Calu3 (cell line): ENCODE results near the gene KCNJ15. TPM values are rescaled to one million over a fixed set of nuclear protein-coding genes. Genes with fewer than 3 reads are reported as not detected.

Experiments used
- BruUV-seq: library from RNA; stranded (reverse); fragments of 400-500 nt; replicated peaks from 2 replicates; lab custom pipeline; 2021; lab: Mats Ljungman, UMichigan
- CTCF ChIA-PET: fragments of 300-600 bp; sonication (Branson Sonifier 250); formaldehyde crosslinking; loops from one replicate; lab custom pipeline; 2022; ENCODE audit warnings: antibody characterized with exemption; lab: Charles Lee
- DNase-seq: peaks from one replicate; pipeline ENCODE4 v3.0.0; 2022
- H3K27ac Mint-ChIP-seq: one replicate; pipeline ENCODE4 v1.8.0; 2022; ENCODE audit warnings: mixed read lengths; ENCODE audit not compliant: unreplicated experiment
- H3K27me3 Mint-ChIP-seq: one replicate; pipeline ENCODE4 v1.8.0; 2022; ENCODE audit warnings: mixed read lengths; ENCODE audit not compliant: unreplicated experiment
- H3K36me3 Mint-ChIP-seq: one replicate; pipeline ENCODE4 v1.8.0; 2022; ENCODE audit warnings: mild to moderate bottlenecking, moderate library complexity, mixed read lengths; ENCODE audit not compliant: insufficient read depth, unreplicated experiment
- H3K4me1 Mint-ChIP-seq: one replicate; pipeline ENCODE4 v1.8.0; 2022; ENCODE audit warnings: mild to moderate bottlenecking, low read depth, mixed read lengths; ENCODE audit not compliant: unreplicated experiment
- H3K4me3 Mint-ChIP-seq: one replicate; pipeline ENCODE4 v1.8.0; 2022; ENCODE audit warnings: mild to moderate bottlenecking, low read depth, moderate library complexity, mixed read lengths; ENCODE audit not compliant: unreplicated experiment
- H3K9me3 Mint-ChIP-seq: one replicate; pipeline ENCODE4 v1.8.0; 2022; ENCODE audit warnings: low read depth, mixed read lengths; ENCODE audit not compliant: unreplicated experiment
- CTCF ChIP-seq: fragments of 200-600 bp; IDR thresholded peaks from one replicate; pipeline ENCODE4 v1.8.0; 2022; ENCODE audit warnings: antibody characterized with exemption; ENCODE audit not compliant: unreplicated experiment
- intact Hi-C: fragments of 100-400 bp; cut with micrococcal nuclease; formaldehyde crosslinking; loops from one replicate; pipeline ENCODE4 v1.10.0; 2022; ENCODE audit not compliant: unreplicated experiment
- total RNA-seq: library from RNA; stranded (reverse); gene quantifications from 2 replicates; pipeline ENCODE4 v1.2.3, GENCODE V29; 2022

The KCNJ15 gene
- total RNA-seq, 1 experiment from 2014 or later, result 48.0 TPM

GRCh38 chr21:38293765-38294164 is 37.0 kb downstream of the KCNJ15 start:
- intact Hi-C loops, result no loop called here
- Mint-ChIP-seq H3K36me3 (peaks cover 6% of the 10 kb centered on the region), H3K4me3 (no peak overlapping the region), H3K4me1 (peaks cover 10% of the 10 kb centered on the region), H3K27ac (no peak overlapping the region), H3K27me3 (no peaks in the 10 kb centered on the region), H3K9me3 (no peaks in the 10 kb centered on the region)
- CTCF ChIA-PET, result interaction anchor here (0.8 kb wide), 1 partner anchor 123 kb away, joined by 4 read pairs; no protein-coding TSS in a partner anchor
- DNase-seq, result no peak
- TF ChIP-seq CTCF, result no peak
- no TSS peak for BruUV-seq

- Mint-ChIP-seq H3K36me3 (peaks cover 10% of the 10 kb centered on the region), H3K27ac (no peak overlapping the region), H3K4me3 (no peak overlapping the region), H3K9me3 (no peaks in the 10 kb centered on the region), H3K27me3 (no peaks in the 10 kb centered on the region), H3K4me1 (peaks cover 10% of the 10 kb centered on the region)
- CTCF ChIA-PET, result no interaction called here
- BruUV-seq, result no TSS peak
- TF ChIP-seq CTCF, result no peak
- intact Hi-C loops, result no loop called here
- no peak for DNase-seq
Observed at GRCh38 chr21:38294609-38295008, 37.8 kb downstream of the KCNJ15 start.

GRCh38 chr21:38295997-38296764 is 39.4 kb downstream of the KCNJ15 start:
- TF ChIP-seq CTCF, result no peak
- H3K4me1 Mint-ChIP-seq, result peaks cover 10% of the 10 kb centered on the region
- no peak for DNase-seq
- CTCF ChIA-PET, result no interaction called here
- H3K27ac Mint-ChIP-seq, result no peak overlapping the region
- no peaks in the 10 kb centered on the region for H3K9me3 Mint-ChIP-seq
- BruUV-seq, result no TSS peak
- H3K27me3 Mint-ChIP-seq, result no peaks in the 10 kb centered on the region
- intact Hi-C loops, result no loop called here
- H3K36me3 Mint-ChIP-seq, result peaks cover 11% of the 10 kb centered on the region
- H3K4me3 Mint-ChIP-seq, result no peak overlapping the region

- Mint-ChIP-seq H3K27me3 (no peaks in the 10 kb centered on the region), H3K4me1 (peaks cover 10% of the 10 kb centered on the region)
Observed at GRCh38 chr21:38297194-38297631, 40.4 kb downstream of the KCNJ15 start.

More at GRCh38 chr21:38297194-38297631, 40.4 kb downstream of the KCNJ15 start:
- no peak overlapping the region for H3K27ac Mint-ChIP-seq
- TF ChIP-seq CTCF, result no peak
- intact Hi-C loops, result no loop called here
- no peak for DNase-seq
- no peaks in the 10 kb centered on the region for H3K9me3 Mint-ChIP-seq
- no peak overlapping the region for H3K4me3 Mint-ChIP-seq
- BruUV-seq, result no TSS peak
- CTCF ChIA-PET, result no interaction called here
- peaks cover 11% of the 10 kb centered on the region for H3K36me3 Mint-ChIP-seq
